Progenitor cell of endocrine pancreas (in vitro differentiated cells): ENCODE data around the gene ACOXL. TPM values are rescaled to one million over a fixed set of nuclear protein-coding genes. Genes with fewer than 3 reads are reported as not detected.

Experiments
- DNase-seq: peaks from one replicate; pipeline ENCODE4 v3.0.0; 2021; ENCODE audit warnings: low spot score; ENCODE audit not compliant: unreplicated experiment
- H3K27ac Mint-ChIP-seq: 2 replicates; pipeline ENCODE4 v1.8.0; 2021; ENCODE audit warnings: mild to moderate bottlenecking, moderate library complexity, mixed read lengths
- H3K27me3 Mint-ChIP-seq: 2 replicates; pipeline ENCODE4 v1.8.0; 2021; ENCODE audit warnings: mixed read lengths
- H3K36me3 Mint-ChIP-seq: 2 replicates; pipeline ENCODE4 v1.8.0; 2022; ENCODE audit warnings: mixed read lengths; ENCODE audit not compliant: insufficient read depth
- H3K4me1 Mint-ChIP-seq: 2 replicates; pipeline ENCODE4 v1.8.0; 2021; ENCODE audit warnings: low read depth, mixed read lengths
- H3K4me3 Mint-ChIP-seq: 2 replicates; pipeline ENCODE4 v1.8.0; 2021; ENCODE audit warnings: low read depth, mild to moderate bottlenecking, moderate library complexity, mixed read lengths
- H3K9me3 Mint-ChIP-seq: 2 replicates; pipeline ENCODE4 v1.8.0; 2021; ENCODE audit warnings: low read depth, mixed read lengths
- CTCF ChIP-seq: fragments of 200-600 bp; sonication (generic); IDR thresholded peaks from one replicate; pipeline ENCODE4 v1.5.0; 2021; ENCODE audit warnings: antibody characterized with exemption, mild to moderate bottlenecking; ENCODE audit not compliant: unreplicated experiment
- total RNA-seq: library from RNA; stranded (reverse); gene quantifications from 2 replicates; pipeline ENCODE4 v1.2.1, GENCODE V29; 2021

Gene ACOXL
- total RNA-seq, 1 donor from 2014 or later: 0.19 TPM

DNA sequence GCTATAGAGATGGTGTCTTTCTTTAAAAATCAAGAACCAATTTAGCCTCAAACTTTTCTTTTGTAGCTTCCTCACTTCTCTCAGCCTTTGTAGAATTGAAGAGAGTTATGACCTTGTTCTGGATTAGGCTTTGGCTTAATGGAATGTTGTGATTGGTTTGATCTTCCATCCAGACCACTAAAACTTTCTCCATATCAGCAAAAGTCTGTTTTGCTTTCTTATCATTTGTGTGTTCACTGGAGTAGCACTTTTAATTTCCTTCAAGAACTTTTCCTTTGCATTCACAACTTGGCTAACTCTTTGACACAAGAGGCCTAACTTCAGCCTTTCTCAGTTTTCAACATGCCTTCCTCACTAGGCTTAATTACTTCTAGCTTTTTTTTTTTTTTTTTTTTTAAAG is 193.1 kb downstream of the ACOXL start:
- DNase-seq: no peak
- peaks cover 16% of the 10 kb centered on the region for H3K9me3 Mint-ChIP-seq
- TF ChIP-seq CTCF: no peak
- H3K27me3 Mint-ChIP-seq: no peaks in the 10 kb centered on the region
- no peak overlapping the region for H3K4me3 Mint-ChIP-seq
- peaks cover 3% of the 10 kb centered on the region for H3K4me1 Mint-ChIP-seq
- peaks cover 2% of the 10 kb centered on the region for H3K36me3 Mint-ChIP-seq
- no peak overlapping the region for H3K27ac Mint-ChIP-seq

GRCh38 chr2:110927526-110927925 is 195.2 kb downstream of the ACOXL start:
- TF ChIP-seq CTCF: no peak
- H3K36me3 Mint-ChIP-seq: peaks cover 2% of the 10 kb centered on the region

DNA sequence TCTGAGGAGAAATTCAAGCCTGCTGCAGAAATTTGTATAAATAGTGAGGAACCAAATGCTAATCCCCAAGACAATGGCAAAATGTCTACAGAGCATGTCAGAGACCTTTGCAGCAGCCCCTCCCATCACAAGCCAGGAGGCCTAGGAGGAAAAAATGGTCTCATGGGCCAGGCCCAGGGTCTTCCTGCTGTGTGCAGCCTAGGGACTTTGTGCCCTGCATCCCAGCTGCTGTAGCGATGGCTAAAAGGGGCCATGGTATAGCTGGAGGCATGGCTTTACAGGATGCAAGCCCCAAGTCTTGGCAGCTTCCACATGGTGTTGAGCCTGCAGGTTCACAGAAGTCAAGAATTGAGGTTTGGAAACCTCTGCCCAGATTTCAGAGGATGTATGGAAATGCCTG is 197.2 kb downstream of the ACOXL start:
- H3K9me3 Mint-ChIP-seq: peaks cover 16% of the 10 kb centered on the region
- TF ChIP-seq CTCF: no peak
- no peak for DNase-seq
- H3K27ac Mint-ChIP-seq: no peak overlapping the region
- H3K27me3 Mint-ChIP-seq: no peaks in the 10 kb centered on the region
- peaks cover 3% of the 10 kb centered on the region for H3K4me1 Mint-ChIP-seq
- no peak overlapping the region for H3K4me3 Mint-ChIP-seq
- H3K36me3 Mint-ChIP-seq: peaks cover 2% of the 10 kb centered on the region

More at GRCh38 chr2:110927526-110927925, 195.2 kb downstream of the ACOXL start:
- Mint-ChIP-seq H3K9me3 (peaks cover 16% of the 10 kb centered on the region), H3K27ac (no peak overlapping the region), H3K4me3 (no peak overlapping the region), H3K27me3 (no peaks in the 10 kb centered on the region), H3K4me1 (peaks cover 3% of the 10 kb centered on the region)
- no peak for DNase-seq

GRCh38 chr2:110931648-110932047 is 199.3 kb downstream of the ACOXL start:
- Mint-ChIP-seq H3K27ac (no peak overlapping the region), H3K4me1 (no peaks in the 10 kb centered on the region), H3K27me3 (no peaks in the 10 kb centered on the region), H3K4me3 (no peak overlapping the region), H3K36me3 (peaks cover 2% of the 10 kb centered on the region), H3K9me3 (peaks cover 16% of the 10 kb centered on the region)
- DNase-seq: no peak
- TF ChIP-seq CTCF: no peak

DNA sequence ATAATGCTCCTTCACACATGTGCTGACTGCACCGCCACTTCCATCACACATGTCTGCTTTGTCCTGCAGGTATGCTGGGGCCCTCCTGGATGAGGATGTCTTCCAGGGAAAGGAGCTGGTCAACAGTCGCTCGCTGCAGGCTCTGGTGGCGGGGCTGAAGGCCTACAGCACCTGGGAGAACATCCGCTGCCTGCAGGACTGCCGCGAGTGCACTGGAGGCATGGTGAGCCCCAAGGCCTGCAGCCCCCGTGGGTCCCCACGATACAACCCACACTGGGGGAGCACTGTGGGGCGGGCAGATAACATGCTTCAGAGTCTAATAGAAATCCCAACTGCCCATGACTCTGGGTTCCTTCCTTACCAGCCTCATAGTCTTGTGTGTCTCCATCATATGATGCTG is 201.0 kb downstream of the ACOXL start:
- Mint-ChIP-seq H3K4me1 (no peaks in the 10 kb centered on the region), H3K4me3 (no peak overlapping the region), H3K9me3 (peaks cover 14% of the 10 kb centered on the region), H3K36me3 (no peaks in the 10 kb centered on the region), H3K27ac (no peak overlapping the region), H3K27me3 (no peaks in the 10 kb centered on the region)
- no peak for TF ChIP-seq CTCF
- DNase-seq: no peak
